NCI-H2227 treated with DMSO at 0.1 percent for 48 hours (cell line): ENCODE results near the gene ARMH4.
A peak's percentile ranks its signal among the peaks of the same experiment; 100 is the strongest.
"Not testable (repeated sequence)": the region's sequence is repeated elsewhere in the genome, so short reads cannot be mapped to it uniquely, and the experiment has no call there.

ENCODE experiments used
- DNase-seq: peaks from one replicate; lab custom pipeline; 2025; lab: John Stamatoyannopoulos, UW

ARMH4 gene

GRCh38 chr14:58143106-58143505 lies 8.9 kb downstream of the ARMH4 start:
- no peak for DNase-seq

GRCh38 chr14:58141893-58142292 lies 10.1 kb downstream of the ARMH4 start:
- DNase-seq: no peak

- no peak for DNase-seq
Observed at GRCh38 chr14:58138714-58139482, 13.1 kb downstream of the ARMH4 start.

GRCh38 chr14:58138031-58138713 lies 13.8 kb downstream of the ARMH4 start:
- no peak for DNase-seq

- DNase-seq: no peak
Observed at GRCh38 chr14:58133739-58134138, 18.3 kb downstream of the ARMH4 start.

- DNase-seq: no peak
Observed at GRCh38 chr14:58131386-58131785, 20.6 kb downstream of the ARMH4 start.

GRCh38 chr14:58130116-58130782 lies 21.8 kb downstream of the ARMH4 start:
- DNase-seq: no peak

GRCh38 chr14:58129208-58129607 lies 22.8 kb downstream of the ARMH4 start:
- no peak for DNase-seq

- no peak for DNase-seq
Observed at GRCh38 chr14:58128416-58128815, 23.6 kb downstream of the ARMH4 start.

- not testable (repeated sequence) for DNase-seq
Observed at GRCh38 chr14:58122546-58122945, 29.5 kb downstream of the ARMH4 start.

GRCh38 chr14:58121530-58122186 lies 30.4 kb downstream of the ARMH4 start:
- DNase-seq: no peak

- no peak for DNase-seq
Observed at GRCh38 chr14:58119381-58119780, 32.6 kb downstream of the ARMH4 start.

GRCh38 chr14:58118097-58118815 lies 33.8 kb downstream of the ARMH4 start:
- no peak for DNase-seq

GRCh38 chr14:58109744-58110143 lies 42.3 kb downstream of the ARMH4 start:
- no peak for DNase-seq

GRCh38 chr14:58108717-58109116 lies 43.3 kb downstream of the ARMH4 start:
- no peak for DNase-seq

GRCh38 chr14:58107947-58108552 lies 44.0 kb downstream of the ARMH4 start:
- peak; percentile 56 for DNase-seq

GRCh38 chr14:58107041-58107440 lies 45.0 kb downstream of the ARMH4 start:
- DNase-seq: no peak

GRCh38 chr14:58106446-58106845 lies 45.6 kb downstream of the ARMH4 start:
- DNase-seq: no peak

- no peak for DNase-seq
Observed at GRCh38 chr14:58104808-58105207, 47.2 kb downstream of the ARMH4 start.

GRCh38 chr14:58100735-58101368 lies 51.2 kb downstream of the ARMH4 start:
- no peak for DNase-seq

- DNase-seq: no peak
Observed at GRCh38 chr14:58099682-58100081, 52.3 kb downstream of the ARMH4 start.
